ENCODE results near the gene STX4. TPM values are rescaled to one million over a fixed set of nuclear protein-coding genes. Genes with fewer than 3 reads are reported as not detected.

The STX4 gene
- 10 to 100 TPM; 36.8 to 54.0 (median 41.0) TPM for total RNA-seq

GRCh38 chr16:31032736-31033708 lies at the start of gene STX4:
Gene STX4, plus strand, starts transcription at chr16:31033558. Its CDS starts 248 bp downstream, at chr16:31033806.
- WGBS = 1% methylated on average over 50 of the region's 75 CpGs

GRCh38 chr16:30983898-30984610 lies 49.3 kb upstream of the STX4 start:
- 83% methylated on average over 6 of the region's 14 CpGs for WGBS
- peak in 1 of 2 donors; percentile 3 for TF ChIP-seq POLR2AphosphoS5 (IDR thresholded peaks at IDR 0.05)
- TF ChIP-seq CTCF (IDR thresholded peaks at IDR 0.05) = no peak
- TF ChIP-seq EP300 (IDR thresholded peaks at IDR 0.05) = no peak
- no peak for TF ChIP-seq POLR2A (IDR thresholded peaks at IDR 0.05; ENCODE audit: low read depth)
- peaks cover 11 to 22% (median 20%) of the 10 kb centered on the region in 4 donors for H3K4me1 ChIP-seq
- H3K27ac ChIP-seq (replicated peaks in 1 of 4) = peak overlapping the region; percentile 44 to 77 (median 72)
- peaks cover 31 to 77% (median 70%) of the 10 kb centered on the region in 4 donors for H3K36me3 ChIP-seq
- H3K4me3 ChIP-seq = no peak overlapping the region
- no peak for DNase-seq (ENCODE audit: extremely low spot score)
- H3K9me3 ChIP-seq = no peaks in the 10 kb centered on the region
- intact Hi-C loops (cut with DNase I) = loop anchor here (2.0 kb wide), 1 partner anchor 459 kb away; the partner anchor contains the start of gene ZNF843
- no peaks in the 10 kb centered on the region for H3K27me3 ChIP-seq

More at GRCh38 chr16:31032736-31033708, at the start of gene STX4:
- TF ChIP-seq EP300 (IDR thresholded peaks at IDR 0.05) (no peak), CTCF (IDR thresholded peaks at IDR 0.05) (peak in 1 of 3 experiments; percentile 3), POLR2AphosphoS5 (IDR thresholded peaks at IDR 0.05) (peak; percentile 87 to 94), POLR2A (IDR thresholded peaks at IDR 0.05; ENCODE audit: low read depth) (no peak)
- Histone ChIP-seq H3K4me3 (peak within 1 kb of the TSS; percentile 76 to 94 (median 89)), H3K27me3 (no peaks in the 10 kb centered on the region), H3K4me1 (peaks cover 17 to 36% (median 31%) of the 10 kb centered on the region in 4 donors), H3K27ac (replicated peaks in 1 of 4) (peak within 1 kb of the TSS; percentile 91 to 95 (median 95)), H3K9me3 (no peaks in the 10 kb centered on the region), H3K36me3 (peaks cover 5 to 36% (median 27%) of the 10 kb centered on the region in 4 donors)
- DNase-seq (ENCODE audit: extremely low spot score) = peak; percentile 99
- intact Hi-C loops (cut with DNase I) = loop anchor here (5.0 kb wide), 1 partner anchor 36 kb away; no protein-coding TSS in a partner anchor

- peaks cover 23 to 69% (median 62%) of the 10 kb centered on the region in 4 donors for H3K36me3 ChIP-seq
- H3K27me3 ChIP-seq = no peaks in the 10 kb centered on the region
- H3K4me1 ChIP-seq = peaks cover 11 to 22% (median 20%) of the 10 kb centered on the region in 4 donors
- intact Hi-C loops (cut with DNase I) = loop anchor here (2.0 to 5.0 kb wide), 4 partner anchors 112 to 882 kb away; partner anchors contain the start of gene ZNF843
- no peaks in the 10 kb centered on the region for H3K9me3 ChIP-seq
- WGBS = 31% methylated on average over 16 of the region's 24 CpGs
- H3K4me3 ChIP-seq = peak within 1 kb of the TSS; percentile 50 to 64 (median 53)
- DNase-seq (ENCODE audit: extremely low spot score) = peak; percentile 98
- H3K27ac ChIP-seq (replicated peaks in 1 of 4) = peak within 1 kb of the TSS; percentile 66 to 77 (median 72)
- TF ChIP-seq CTCF (IDR thresholded peaks at IDR 0.05) (peak; percentile 93 to 97 (median 93)), POLR2A (IDR thresholded peaks at IDR 0.05; ENCODE audit: low read depth) (no peak), POLR2AphosphoS5 (IDR thresholded peaks at IDR 0.05) (peak; percentile 57 to 76)
Measured at GRCh38 chr16:30984669-30985400, 48.5 kb upstream of the STX4 start, which contains the start of gene HSD3B7. Gene HSD3B7, plus strand, starts transcription at chr16:30985207. Its CDS starts 452 bp downstream, at chr16:30985659.

All from esophagus muscularis mucosa (tissue), 4 donors.